ENCODE results near the gene FLT3LG. TPM values are rescaled to one million over a fixed set of nuclear protein-coding genes. Genes with fewer than 3 reads are reported as not detected.

The FLT3LG gene
- total RNA-seq, 2 donors from 2014 or later, result 1.1 to 2.6 TPM

DNA sequence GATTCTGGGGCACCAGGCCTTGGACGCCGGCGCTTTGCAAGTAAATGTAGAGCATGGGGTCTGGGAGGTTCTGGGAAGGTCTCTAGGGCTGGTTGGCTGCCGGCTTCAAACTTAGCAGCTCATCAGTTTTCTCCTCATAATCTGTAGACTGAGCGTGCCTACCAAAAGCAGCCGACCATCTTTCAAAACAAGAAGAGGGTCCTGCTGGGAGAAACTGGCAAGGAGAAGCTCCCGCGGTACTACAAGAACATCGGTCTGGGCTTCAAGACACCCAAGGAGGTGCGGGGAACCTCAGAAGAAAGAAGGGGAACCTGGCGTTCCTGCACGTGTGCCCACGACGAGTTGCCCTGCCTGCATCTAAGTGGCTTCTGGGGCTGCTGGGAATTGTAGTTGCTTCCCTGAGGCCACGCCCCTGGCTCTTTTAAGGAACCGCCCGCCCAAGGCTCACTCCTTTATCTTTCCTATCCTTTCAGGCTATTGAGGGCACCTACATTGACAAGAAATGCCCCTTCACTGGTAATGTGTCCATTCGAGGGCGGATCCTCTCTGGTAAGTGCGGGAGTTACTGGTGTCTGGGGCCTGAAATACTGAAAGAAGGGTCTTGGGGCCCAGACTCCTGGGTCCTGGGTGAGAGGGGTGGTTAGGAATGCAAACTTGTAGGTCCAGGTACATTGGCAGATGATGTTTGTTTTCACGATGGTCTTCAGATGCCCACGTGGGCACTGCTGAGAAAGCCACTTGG, 23.2 kb downstream of the FLT3LG start:
- H3K4me1 ChIP-seq, result peaks cover 0 to 41% of the 10 kb centered on the region in 2 donors
- DNase-seq (ENCODE audit: low spot score), result no peak
- H3K36me3 ChIP-seq, result peaks cover 44% of the 10 kb centered on the region
- no peaks in the 10 kb centered on the region for H3K9me3 ChIP-seq
- H3K27ac ChIP-seq, result peak overlapping the region; percentile 98
- peak overlapping the region; percentile 96 to 98 for H3K4me3 ChIP-seq
- no peaks in the 10 kb centered on the region for H3K27me3 ChIP-seq
- TF ChIP-seq, protein P1, sequence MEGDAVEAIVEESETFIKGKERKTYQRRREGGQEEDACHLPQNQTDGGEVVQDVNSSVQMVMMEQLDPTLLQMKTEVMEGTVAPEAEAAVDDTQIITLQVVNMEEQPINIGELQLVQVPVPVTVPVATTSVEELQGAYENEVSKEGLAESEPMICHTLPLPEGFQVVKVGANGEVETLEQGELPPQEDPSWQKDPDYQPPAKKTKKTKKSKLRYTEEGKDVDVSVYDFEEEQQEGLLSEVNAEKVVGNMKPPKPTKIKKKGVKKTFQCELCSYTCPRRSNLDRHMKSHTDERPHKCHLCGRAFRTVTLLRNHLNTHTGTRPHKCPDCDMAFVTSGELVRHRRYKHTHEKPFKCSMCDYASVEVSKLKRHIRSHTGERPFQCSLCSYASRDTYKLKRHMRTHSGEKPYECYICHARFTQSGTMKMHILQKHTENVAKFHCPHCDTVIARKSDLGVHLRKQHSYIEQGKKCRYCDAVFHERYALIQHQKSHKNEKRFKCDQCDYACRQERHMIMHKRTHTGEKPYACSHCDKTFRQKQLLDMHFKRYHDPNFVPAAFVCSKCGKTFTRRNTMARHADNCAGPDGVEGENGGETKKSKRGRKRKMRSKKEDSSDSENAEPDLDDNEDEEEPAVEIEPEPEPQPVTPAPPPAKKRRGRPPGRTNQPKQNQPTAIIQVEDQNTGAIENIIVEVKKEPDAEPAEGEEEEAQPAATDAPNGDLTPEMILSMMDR (IDR thresholded peaks at IDR 0.05), result no peak

DNA sequence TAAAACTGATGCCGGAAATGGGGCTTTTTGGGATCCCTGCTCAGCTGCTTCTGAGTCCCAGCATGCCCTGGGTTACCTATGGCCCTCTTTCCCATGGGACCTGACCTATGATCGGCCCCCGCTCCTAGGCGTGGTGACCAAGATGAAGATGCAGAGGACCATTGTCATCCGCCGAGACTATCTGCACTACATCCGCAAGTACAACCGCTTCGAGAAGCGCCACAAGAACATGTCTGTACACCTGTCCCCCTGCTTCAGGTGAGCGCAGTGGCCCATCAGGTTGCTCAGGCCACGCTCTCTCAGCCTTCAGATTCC, 23.7 kb downstream of the FLT3LG start:
- TF ChIP-seq, protein P1 (IDR thresholded peaks at IDR 0.05), result no peak
- DNase-seq (ENCODE audit: low spot score), result no peak
- H3K4me3 ChIP-seq, result peak overlapping the region in 1 of 2 donors; percentile 96
- no peaks in the 10 kb centered on the region for H3K9me3 ChIP-seq
- H3K36me3 ChIP-seq, result peaks cover 38% of the 10 kb centered on the region
- peaks cover 0 to 41% of the 10 kb centered on the region in 2 donors for H3K4me1 ChIP-seq
- no peaks in the 10 kb centered on the region for H3K27me3 ChIP-seq
- H3K27ac ChIP-seq, result no peak overlapping the region

DNA sequence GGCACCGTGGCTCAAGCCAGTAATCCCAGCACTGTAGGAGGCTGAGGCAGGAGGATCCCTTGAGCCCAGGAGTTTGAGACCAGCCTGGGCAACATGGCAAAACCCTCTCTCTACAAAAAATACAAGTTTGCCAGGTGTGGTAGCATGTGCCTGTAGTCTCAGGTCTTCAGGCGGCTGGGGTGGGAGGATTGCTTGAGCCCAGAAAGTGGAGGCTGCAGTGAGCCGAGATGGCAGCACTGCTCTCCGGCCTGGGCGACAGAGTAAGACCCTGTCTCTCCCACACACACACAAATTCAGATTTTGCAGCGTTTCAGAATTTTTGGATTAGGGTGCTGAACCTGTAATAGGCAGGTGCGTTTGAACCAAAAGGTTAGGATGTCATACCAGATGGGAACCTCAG, 24.5 kb downstream of the FLT3LG start:
- DNase-seq (ENCODE audit: low spot score), result no peak
- TF ChIP-seq, protein P1 (IDR thresholded peaks at IDR 0.05), result no peak
- peaks cover 31% of the 10 kb centered on the region for H3K36me3 ChIP-seq
- no peak overlapping the region for H3K27ac ChIP-seq
- H3K9me3 ChIP-seq, result no peaks in the 10 kb centered on the region
- H3K4me1 ChIP-seq, result peaks cover 0 to 41% of the 10 kb centered on the region in 2 donors
- H3K4me3 ChIP-seq, result no peak overlapping the region
- H3K27me3 ChIP-seq, result no peaks in the 10 kb centered on the region

DNA sequence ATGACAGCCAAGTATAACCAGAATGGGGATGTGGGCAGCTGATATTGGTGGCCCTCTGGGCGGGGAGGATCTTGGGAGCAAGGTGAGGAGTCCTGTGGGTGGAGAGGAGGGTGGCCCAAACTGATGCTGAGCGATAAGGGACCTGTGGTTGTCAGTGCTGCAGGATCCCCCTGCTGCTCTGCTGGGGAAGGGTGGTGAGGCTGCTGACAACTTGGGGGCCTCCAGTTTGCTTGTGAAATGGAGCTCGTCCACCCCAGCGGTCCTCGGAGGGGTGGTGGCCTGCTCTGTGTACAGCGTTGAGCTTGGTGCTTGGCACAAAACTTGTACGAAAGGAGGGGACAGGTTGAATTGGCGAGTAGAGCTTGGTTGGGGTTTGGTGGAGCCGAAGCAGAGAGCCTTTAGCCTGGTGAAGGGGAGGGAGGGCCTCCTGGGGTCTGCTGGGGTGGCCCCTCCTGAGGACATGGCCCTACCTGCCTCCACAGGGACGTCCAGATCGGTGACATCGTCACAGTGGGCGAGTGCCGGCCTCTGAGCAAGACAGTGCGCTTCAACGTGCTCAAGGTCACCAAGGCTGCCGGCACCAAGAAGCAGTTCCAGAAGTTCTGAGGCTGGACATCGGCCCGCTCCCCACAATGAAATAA, 25.1 kb downstream of the FLT3LG start:
- Histone ChIP-seq H3K4me3 (peak overlapping the region in 1 of 2 donors; percentile 5), H3K9me3 (no peaks in the 10 kb centered on the region), H3K27ac (peak overlapping the region in 1 of 2 donors; percentile 56), H3K36me3 (peaks cover 31% of the 10 kb centered on the region), H3K27me3 (no peaks in the 10 kb centered on the region), H3K4me1 (peaks cover 0 to 41% of the 10 kb centered on the region in 2 donors)
- TF ChIP-seq, protein P1 (IDR thresholded peaks at IDR 0.05), result no peak
- no peak for DNase-seq (ENCODE audit: low spot score)

DNA sequence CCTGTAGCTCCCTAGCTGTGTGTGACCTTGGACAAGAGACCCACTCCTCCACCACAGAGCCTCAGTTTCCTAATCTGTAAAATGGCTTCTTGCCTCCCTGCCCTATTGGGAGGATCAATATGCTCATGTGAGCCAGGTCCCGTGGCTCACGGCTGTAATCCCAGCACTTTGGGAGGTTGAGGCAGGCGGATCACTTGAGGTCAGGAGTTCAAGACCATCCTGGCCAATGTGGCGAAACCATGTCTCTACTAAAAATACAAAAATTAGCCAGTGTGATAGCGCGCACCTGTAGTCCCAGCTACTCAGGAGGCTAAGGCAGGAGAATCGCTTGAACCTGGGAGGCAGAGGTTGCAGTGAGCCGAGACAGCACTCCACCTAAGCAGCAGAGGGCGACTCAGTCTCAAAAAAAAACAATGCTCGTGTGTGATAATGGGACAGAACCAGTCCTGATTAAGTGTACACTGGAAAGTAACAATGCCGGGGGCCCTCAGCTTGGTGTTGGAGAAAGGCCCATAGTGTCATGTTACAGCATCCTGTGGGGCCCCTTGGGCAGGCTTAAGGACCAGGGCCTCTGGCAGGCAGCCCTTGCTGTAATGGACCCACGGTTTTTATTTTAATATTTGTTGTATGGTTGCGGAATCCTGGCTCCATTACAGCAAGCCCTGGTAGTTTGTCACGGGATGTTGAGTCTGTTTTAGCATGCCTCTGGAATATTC, 29.0 kb downstream of the FLT3LG start:
- H3K4me3 ChIP-seq, result no peak overlapping the region
- peaks cover 0 to 23% of the 10 kb centered on the region in 2 donors for H3K4me1 ChIP-seq
- no peak overlapping the region for H3K27ac ChIP-seq
- TF ChIP-seq, protein P1 (IDR thresholded peaks at IDR 0.05), result peak; percentile 66 to 82
- DNase-seq (ENCODE audit: low spot score), result no peak
- H3K27me3 ChIP-seq, result no peaks in the 10 kb centered on the region
- H3K36me3 ChIP-seq, result peaks cover 23% of the 10 kb centered on the region
- H3K9me3 ChIP-seq, result no peaks in the 10 kb centered on the region

Measured in right atrium auricular region (tissue), 2 donors.